Measurements from ENCODE around the gene DCC.

- TF ChIP-seq CTCF (conservative IDR thresholded peaks at IDR 0.05; ENCODE audit: low read depth, low read length) (no peak), EZH2 (IDR thresholded peaks at IDR 0.05; ENCODE audit: low read length, unreplicated experiment) (no peak), EZH2phosphoT487 (IDR thresholded peaks at IDR 0.05; ENCODE audit: borderline replicate concordance, low read length) (no peak)
These were observed 580.7 kb downstream of the DCC start for GRCh38 chr18:52920665-52921064.

Data from PC-3 (cell line).